Breast epithelium (tissue), 4 donors: ENCODE data around the gene PPP1R3A. TPM values are rescaled to one million over a fixed set of nuclear protein-coding genes. Genes with fewer than 3 reads are reported as not detected.

Source experiments
- DNase-seq, 2 donors: peaks; one replicate each; pipeline ENCODE4 v3.0.0-alpha.2; 2019; ENCODE audit warnings: low spot score in 2 of 2
- H3K27ac ChIP-seq, 2 donors: fragments of 200-600 bp; sonication (generic) in 1 of 2; one replicate each; pipeline ENCODE4 v1.5.1; 2016 to 2019; ENCODE audit warnings: mild to moderate bottlenecking in 1 of 2
- H3K27me3 ChIP-seq, 2 donors: fragments of 200-600 bp; sonication (generic) in 1 of 2; one replicate each; pipeline versions ENCODE4 v1.5.1 to v1.6.0; 2017 to 2019; ENCODE audit warnings: control low read depth in 1 of 2, mild to moderate bottlenecking in 1 of 2
- H3K36me3 ChIP-seq: fragments of 200-600 bp; one replicate; pipeline ENCODE4 v1.5.1; 2019
- H3K4me1 ChIP-seq, 2 donors: fragments of 200-600 bp; sonication (generic); one replicate each; pipeline ENCODE4 v1.5.1; 2016 to 2019; ENCODE audit warnings: control low read depth in 1 of 2
- H3K4me3 ChIP-seq, 3 donors: fragments of 200-600 bp; sonication (generic); 1 replicate in 2 of 3; 2 replicates in 1 of 3; pipeline ENCODE4 v1.5.1; 2016 to 2019; ENCODE audit warnings: mild to moderate bottlenecking in 3 of 3, moderate library complexity in 2 of 3
- H3K9me3 ChIP-seq, 2 donors: fragments of 200-600 bp; sonication (generic) in 1 of 2; one replicate each; pipeline ENCODE4 v1.5.1; 2016 to 2019; ENCODE audit warnings: control low read depth in 1 of 2
- POLR2A ChIP-seq: fragments of 450-650 bp; IDR thresholded peaks from one replicate; pipeline ENCODE4 v1.6.1; 2016; ENCODE audit warnings: antibody characterized with exemption, mild to moderate bottlenecking, moderate library complexity
- POLR2AphosphoS5 ChIP-seq, 3 donors: sonication (generic); formaldehyde crosslinking; IDR thresholded peaks; one replicate each; pipeline ENCODE4 v1.6.1; 2017; ENCODE audit warnings: antibody characterized with exemption in 3 of 3
- intact Hi-C: fragments of 100-400 bp; cut with DNase I; formaldehyde crosslinking; loops from one replicate; pipeline ENCODE4 v1.15.1; 2023; ENCODE audit warnings: low total_unique reads
- total RNA-seq, 3 donors: library from RNA; depleted of rRNA; stranded (reverse); fragments of >200 nt; gene quantifications; one replicate each; pipeline ENCODE4 v1.1.0, GENCODE V29; 2016
- TF ChIP-seq, protein P1 (sequence below), 3 donors: fragments of 450-650 bp; IDR thresholded peaks; one replicate each; pipeline ENCODE4 v1.5.1; 2016 to 2017; ENCODE audit warnings: antibody characterized with exemption in 3 of 3, mild to moderate bottlenecking in 3 of 3, moderate library complexity in 3 of 3

The PPP1R3A gene, protein sequence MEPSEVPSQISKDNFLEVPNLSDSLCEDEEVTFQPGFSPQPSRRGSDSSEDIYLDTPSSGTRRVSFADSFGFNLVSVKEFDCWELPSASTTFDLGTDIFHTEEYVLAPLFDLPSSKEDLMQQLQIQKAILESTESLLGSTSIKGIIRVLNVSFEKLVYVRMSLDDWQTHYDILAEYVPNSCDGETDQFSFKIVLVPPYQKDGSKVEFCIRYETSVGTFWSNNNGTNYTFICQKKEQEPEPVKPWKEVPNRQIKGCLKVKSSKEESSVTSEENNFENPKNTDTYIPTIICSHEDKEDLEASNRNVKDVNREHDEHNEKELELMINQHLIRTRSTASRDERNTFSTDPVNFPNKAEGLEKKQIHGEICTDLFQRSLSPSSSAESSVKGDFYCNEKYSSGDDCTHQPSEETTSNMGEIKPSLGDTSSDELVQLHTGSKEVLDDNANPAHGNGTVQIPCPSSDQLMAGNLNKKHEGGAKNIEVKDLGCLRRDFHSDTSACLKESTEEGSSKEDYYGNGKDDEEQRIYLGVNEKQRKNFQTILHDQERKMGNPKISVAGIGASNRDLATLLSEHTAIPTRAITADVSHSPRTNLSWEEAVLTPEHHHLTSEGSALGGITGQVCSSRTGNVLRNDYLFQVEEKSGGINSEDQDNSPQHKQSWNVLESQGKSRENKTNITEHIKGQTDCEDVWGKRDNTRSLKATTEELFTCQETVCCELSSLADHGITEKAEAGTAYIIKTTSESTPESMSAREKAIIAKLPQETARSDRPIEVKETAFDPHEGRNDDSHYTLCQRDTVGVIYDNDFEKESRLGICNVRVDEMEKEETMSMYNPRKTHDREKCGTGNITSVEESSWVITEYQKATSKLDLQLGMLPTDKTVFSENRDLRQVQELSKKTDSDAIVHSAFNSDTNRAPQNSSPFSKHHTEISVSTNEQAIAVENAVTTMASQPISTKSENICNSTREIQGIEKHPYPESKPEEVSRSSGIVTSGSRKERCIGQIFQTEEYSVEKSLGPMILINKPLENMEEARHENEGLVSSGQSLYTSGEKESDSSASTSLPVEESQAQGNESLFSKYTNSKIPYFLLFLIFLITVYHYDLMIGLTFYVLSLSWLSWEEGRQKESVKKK
- total RNA-seq = not detected

DNA sequence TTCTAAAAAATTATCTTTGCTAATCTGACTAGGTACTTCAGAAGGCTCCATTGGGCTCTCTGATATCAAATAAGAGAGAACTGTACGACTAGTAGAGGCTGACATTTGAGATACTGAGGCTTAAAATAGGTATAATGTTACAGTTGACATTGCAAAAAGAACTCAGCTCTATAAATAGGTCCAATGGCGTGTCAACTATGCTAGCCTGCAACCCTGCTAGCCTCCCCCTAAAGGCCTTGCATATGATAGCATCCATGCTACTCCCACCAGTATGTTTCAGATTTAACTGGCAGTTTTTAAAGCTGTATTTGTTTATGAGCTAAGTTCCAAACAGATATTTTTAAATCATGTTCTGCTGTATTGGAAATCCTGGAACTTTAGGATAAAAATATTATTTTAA lies at the start of gene PPP1R3A:
TSS of gene PPP1R3A (minus strand) at position 64 of the 400 bp plus-strand sequence. CDS start at position 51, 13 bp downstream.
- Histone ChIP-seq H3K4me1 (no peaks in the 10 kb centered on the region), H3K27me3 (no peaks in the 10 kb centered on the region), H3K27ac (no peak within 1 kb of the TSS), H3K36me3 (no peaks in the 10 kb centered on the region), H3K4me3 (no peak within 1 kb of the TSS), H3K9me3 (no peaks in the 10 kb centered on the region)
- TF ChIP-seq POLR2A (no peak), POLR2AphosphoS5 (IDR thresholded peaks at IDR 0.05) (no peak)
- TF ChIP-seq, protein P1, sequence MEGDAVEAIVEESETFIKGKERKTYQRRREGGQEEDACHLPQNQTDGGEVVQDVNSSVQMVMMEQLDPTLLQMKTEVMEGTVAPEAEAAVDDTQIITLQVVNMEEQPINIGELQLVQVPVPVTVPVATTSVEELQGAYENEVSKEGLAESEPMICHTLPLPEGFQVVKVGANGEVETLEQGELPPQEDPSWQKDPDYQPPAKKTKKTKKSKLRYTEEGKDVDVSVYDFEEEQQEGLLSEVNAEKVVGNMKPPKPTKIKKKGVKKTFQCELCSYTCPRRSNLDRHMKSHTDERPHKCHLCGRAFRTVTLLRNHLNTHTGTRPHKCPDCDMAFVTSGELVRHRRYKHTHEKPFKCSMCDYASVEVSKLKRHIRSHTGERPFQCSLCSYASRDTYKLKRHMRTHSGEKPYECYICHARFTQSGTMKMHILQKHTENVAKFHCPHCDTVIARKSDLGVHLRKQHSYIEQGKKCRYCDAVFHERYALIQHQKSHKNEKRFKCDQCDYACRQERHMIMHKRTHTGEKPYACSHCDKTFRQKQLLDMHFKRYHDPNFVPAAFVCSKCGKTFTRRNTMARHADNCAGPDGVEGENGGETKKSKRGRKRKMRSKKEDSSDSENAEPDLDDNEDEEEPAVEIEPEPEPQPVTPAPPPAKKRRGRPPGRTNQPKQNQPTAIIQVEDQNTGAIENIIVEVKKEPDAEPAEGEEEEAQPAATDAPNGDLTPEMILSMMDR (IDR thresholded peaks at IDR 0.05) = no peak
- intact Hi-C loops = no loop called here
- no peak for DNase-seq

DNA sequence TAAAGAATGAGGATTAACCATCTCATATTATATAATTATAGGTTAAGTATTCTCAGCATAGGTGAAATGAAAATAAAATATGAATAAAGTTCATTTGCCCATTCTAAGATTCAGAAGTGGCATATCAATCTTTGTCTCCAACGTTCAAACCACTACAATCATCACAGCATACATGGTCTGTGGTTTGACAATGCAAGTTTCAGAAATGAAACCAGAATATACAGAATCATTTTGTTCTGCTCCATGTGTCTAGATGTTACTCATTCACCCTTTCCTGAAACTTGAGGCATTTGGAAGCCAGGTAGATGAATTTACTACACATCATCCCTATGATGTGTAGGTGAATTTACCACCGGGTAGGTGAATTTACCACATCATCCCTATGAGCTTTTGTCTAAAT lies 44.5 kb upstream of the PPP1R3A start:
- TF ChIP-seq POLR2AphosphoS5 (IDR thresholded peaks at IDR 0.05) = no peak
- TF ChIP-seq, protein P1 (IDR thresholded peaks at IDR 0.05) = no peak
- TF ChIP-seq POLR2A = no peak
- Histone ChIP-seq H3K4me1 (no peaks in the 10 kb centered on the region), H3K9me3 (peaks cover 5 to 17% of the 10 kb centered on the region in 2 donors), H3K4me3 (no peak overlapping the region), H3K36me3 (no peaks in the 10 kb centered on the region), H3K27me3 (no peaks in the 10 kb centered on the region), H3K27ac (no peak overlapping the region)
- intact Hi-C loops = no loop called here
- no peak for DNase-seq

DNA sequence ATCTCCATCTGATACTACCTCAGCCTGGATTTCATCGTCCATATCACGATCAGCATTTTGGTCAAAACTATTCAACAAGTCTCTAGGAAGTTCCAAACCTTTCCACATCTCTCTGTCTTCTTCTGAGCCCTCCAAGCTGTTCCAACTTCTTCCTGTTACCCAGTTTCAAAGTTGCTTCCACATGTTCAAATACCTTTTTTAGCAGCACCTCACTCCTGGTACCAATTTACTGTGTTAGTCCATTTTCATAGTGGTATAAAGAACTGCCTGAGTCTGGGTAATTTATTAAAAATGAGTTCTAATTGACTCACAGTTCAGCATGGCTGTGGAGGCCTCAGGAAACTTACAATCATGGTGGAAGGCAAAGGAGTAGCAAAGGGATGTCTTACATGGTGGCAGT lies 41.1 kb upstream of the PPP1R3A start:
- Histone ChIP-seq H3K9me3 (peaks cover 17 to 26% of the 10 kb centered on the region in 2 donors), H3K4me3 (no peak overlapping the region), H3K27ac (no peak overlapping the region), H3K27me3 (no peaks in the 10 kb centered on the region), H3K4me1 (no peaks in the 10 kb centered on the region), H3K36me3 (no peaks in the 10 kb centered on the region)
- DNase-seq = no peak
- TF ChIP-seq POLR2AphosphoS5 (IDR thresholded peaks at IDR 0.05) (no peak), POLR2A (no peak)
- TF ChIP-seq, protein P1 (IDR thresholded peaks at IDR 0.05) = no peak
- intact Hi-C loops = no loop called here

DNA sequence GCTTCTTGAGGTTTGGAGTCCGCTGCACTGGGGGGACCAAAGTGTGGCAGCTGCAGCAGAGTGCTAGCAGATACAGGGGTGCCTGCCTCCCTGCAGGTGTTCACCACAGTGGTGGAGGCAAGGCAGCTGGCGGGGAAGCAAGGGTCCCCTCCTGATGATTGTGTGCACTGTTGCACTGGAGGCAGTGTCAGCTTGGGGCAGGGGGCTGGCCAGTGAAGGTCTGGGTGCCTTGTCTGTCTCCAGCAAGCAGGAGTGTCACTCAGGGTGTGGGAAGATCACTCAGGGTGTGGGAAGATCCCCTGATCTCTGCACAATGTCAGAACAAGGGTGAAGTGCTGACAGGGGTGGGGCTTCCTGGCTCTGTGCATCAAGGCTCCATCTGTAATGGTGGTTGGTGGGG lies 36.3 kb upstream of the PPP1R3A start:
- Histone ChIP-seq H3K4me3 (no peak overlapping the region), H3K4me1 (no peaks in the 10 kb centered on the region), H3K9me3 (peaks cover 17 to 59% of the 10 kb centered on the region in 2 donors), H3K27ac (no peak overlapping the region), H3K36me3 (no peaks in the 10 kb centered on the region), H3K27me3 (no peaks in the 10 kb centered on the region)
- DNase-seq = no peak
- intact Hi-C loops = no loop called here
- TF ChIP-seq POLR2AphosphoS5 (IDR thresholded peaks at IDR 0.05) (no peak), POLR2A (no peak)
- TF ChIP-seq, protein P1 (IDR thresholded peaks at IDR 0.05) = no peak
